Right kidney (tissue), 9 donors: ENCODE data around the gene MTMR3.
"Not testable (repeated sequence)": the region's sequence is repeated elsewhere in the genome, so short reads cannot be mapped to it uniquely, and the experiment has no call there.

Experiments
- DNase-seq: peaks from one replicate; pipeline ENCODE4 v3.0.0-alpha.2; 2016
- long read RNA-seq, 8 donors: transcript quantifications; one replicate each; lab custom pipeline, GENCODE V29; 2026

Gene MTMR3
- long read RNA-seq, donor 1, partial matches to known transcripts = 18 of 22 reads
- long read RNA-seq, donor 1, other reads (novel, unspliced or antisense) = 0 of 22 reads
- long read RNA-seq, donor 2, full-length matches to known transcripts = 2 of 2 reads
- long read RNA-seq, donor 2, partial matches to known transcripts = 0 of 2 reads
- long read RNA-seq, donor 2, other reads (novel, unspliced or antisense) = 0 of 2 reads
- long read RNA-seq, donor 3, partial matches to known transcripts = 0 of 3 reads
- long read RNA-seq, donor 3, other reads (novel, unspliced or antisense) = 0 of 3 reads
- long read RNA-seq, donor 4, full-length matches to known transcripts = 12 of 18 reads
- long read RNA-seq, donor 4, partial matches to known transcripts = 6 of 18 reads
- long read RNA-seq, donor 4, other reads (novel, unspliced or antisense) = 0 of 18 reads
- long read RNA-seq, donor 5, partial matches to known transcripts = 0 of 1 reads
- long read RNA-seq, donor 5, other reads (novel, unspliced or antisense) = 0 of 1 reads
- long read RNA-seq, donor 6, partial matches to known transcripts = 10 of 12 reads
- long read RNA-seq, donor 6, other reads (novel, unspliced or antisense) = 0 of 12 reads
- long read RNA-seq, donor 7, full-length matches to known transcripts = 5 of 34 reads
- long read RNA-seq, donor 7, partial matches to known transcripts = 29 of 34 reads
- long read RNA-seq, donor 7, other reads (novel, unspliced or antisense) = 0 of 34 reads
- long read RNA-seq, donor 8, partial matches to known transcripts = 0 of 2 reads
- long read RNA-seq, donor 8, other reads (novel, unspliced or antisense) = 0 of 2 reads

DNA sequence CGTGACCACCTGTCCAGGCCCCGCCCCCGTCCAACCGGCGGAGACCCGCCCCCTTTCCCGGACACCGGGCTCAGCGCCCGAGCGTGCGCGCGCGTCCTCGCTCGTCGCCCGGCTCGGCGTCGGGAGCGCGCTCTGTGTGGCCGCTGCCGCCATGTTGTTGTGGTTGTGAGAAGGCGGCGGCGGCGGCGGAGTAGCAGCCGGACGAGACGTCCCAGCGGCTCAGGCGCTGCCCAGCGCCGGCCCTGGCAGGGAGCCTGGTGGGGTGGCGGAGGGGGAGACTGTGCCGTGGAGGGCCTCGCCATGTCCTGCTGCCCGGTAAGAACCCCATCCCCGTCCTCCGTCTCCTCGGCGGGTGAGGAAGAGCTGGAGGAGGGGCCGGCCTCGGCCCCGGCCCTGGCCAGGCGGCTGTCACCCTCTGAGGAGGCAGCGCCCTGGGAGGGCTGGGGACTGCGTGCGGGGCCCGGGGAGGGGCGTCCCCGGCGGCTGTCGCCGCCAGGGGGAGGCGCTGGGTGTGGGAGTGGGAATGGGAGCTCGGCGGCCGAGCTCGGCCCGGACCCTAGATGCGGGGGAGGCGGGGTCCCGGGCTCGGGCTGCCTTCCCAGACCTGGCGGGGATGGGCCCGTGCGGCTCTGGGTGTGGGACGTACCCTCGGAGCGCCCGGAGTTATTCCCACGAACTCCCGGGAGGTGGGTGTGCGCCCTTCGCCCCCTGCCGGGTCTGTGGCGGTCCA, at the start of gene MTMR3:
TSS of gene MTMR3 (plus strand) at position 130 of the 730 bp plus-strand sequence. CDS start 87,886 bp downstream, outside the sequence.
- DNase-seq = peak; percentile 97

DNA sequence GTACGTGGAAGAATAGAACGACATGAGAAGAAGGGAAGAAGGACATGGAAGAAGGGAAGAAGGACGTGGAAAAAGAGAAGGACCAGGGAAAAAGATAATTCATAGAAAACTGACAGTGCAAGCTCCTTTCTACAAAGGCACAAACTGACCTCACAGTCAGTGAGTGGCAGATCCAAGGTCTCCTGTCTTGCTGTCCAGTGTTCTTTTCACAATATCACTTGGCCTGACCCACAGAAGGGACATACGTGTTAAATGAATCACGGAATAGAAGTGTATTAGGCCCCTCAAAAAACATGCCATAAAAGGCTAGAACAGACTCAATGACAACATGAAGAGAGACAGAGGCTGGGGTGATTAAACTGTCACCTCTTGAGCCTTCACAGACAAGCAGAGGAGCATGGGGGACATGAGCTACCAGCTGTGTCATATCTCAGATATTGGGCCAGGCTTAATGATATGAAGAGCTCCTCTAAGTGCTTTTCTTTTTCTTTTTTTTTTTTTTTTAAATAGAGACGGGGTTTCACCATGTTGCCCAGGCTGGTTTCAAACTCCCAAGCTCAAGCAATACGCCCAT, 49.5 kb upstream of the MTMR3 start:
- no peak for DNase-seq

GRCh38 chr22:29834046-29834445, 48.9 kb upstream of the MTMR3 start:
- no peak for DNase-seq

DNA sequence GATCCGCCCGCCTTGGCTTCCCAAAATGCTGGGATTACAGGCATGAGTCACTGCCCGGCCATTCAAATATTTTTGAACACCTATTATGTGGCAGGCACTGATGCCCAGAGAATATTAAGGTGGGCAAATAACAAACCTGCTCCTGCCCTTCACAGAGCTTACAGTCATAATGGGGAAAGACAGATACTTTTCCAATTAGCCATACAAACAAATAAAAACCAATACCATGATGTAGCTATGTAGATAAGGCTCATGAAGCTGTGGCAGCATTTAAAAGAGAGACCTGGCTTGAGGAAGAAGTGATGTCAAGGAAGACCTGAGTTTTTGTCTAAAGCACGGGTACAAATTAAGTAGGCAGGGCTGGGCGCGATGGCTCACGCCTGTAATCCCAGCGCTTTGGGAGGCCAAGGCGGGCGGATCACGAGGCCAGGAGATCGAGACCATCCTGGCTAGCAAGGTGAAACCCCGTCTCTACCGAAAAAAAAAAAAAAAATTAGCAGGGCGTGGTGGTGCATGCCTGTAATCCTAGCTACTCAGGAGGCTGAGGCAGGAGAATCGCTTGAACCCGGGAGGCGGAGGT, 46.1 kb upstream of the MTMR3 start:
- DNase-seq = not testable (repeated sequence)

DNA sequence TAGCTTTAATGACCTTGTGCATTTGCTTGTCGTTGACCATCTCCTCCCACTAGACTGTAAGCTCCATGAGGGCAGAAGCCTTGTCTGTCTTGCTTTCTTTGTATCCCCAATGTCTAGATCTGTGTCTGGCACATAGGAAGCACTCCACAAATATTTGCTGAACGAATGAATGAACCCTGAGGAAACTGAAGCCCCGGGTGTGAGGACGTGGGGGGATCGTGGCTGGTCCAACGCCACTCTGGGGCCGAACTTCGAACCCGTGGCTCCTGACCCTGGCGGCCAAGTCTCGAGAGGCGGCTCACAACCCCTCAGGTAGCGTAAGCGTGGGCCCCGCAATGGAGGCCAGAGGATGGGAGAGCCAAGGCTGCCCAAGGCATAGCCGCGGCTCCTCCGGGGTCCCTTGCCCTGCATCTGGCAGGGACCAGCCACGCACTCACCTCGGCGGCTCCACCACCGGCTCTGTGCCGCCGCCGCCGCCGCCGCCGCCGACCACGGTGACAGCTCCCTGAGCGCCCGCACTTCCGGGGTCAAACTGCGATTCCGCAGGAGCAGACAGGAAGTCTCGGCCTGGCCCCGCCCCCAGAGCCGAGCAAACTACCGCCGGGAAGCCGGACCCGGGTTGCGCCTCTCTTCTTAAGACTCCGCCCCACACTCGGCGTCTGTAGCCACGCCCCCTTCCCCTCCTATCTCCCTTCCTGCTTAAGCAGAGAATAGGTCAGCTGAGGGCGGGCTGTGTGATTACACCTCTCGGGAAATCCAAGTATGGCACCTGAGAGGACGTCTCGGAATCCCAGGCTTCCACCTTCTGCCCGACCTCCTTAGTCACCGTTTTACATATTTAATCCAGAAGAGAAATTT, 45.0 kb upstream of the MTMR3 start, which contains the start of gene ASCC2:
TSS of gene ASCC2 (minus strand) at position 534 of the 858 bp plus-strand sequence. CDS start 5,949 bp downstream, outside the sequence.
- peak; percentile 89 for DNase-seq

GRCh38 chr22:29838599-29838956, 44.4 kb upstream of the MTMR3 start:
- no peak for DNase-seq

GRCh38 chr22:29839039-29839438, 43.9 kb upstream of the MTMR3 start:
- no peak for DNase-seq

DNA sequence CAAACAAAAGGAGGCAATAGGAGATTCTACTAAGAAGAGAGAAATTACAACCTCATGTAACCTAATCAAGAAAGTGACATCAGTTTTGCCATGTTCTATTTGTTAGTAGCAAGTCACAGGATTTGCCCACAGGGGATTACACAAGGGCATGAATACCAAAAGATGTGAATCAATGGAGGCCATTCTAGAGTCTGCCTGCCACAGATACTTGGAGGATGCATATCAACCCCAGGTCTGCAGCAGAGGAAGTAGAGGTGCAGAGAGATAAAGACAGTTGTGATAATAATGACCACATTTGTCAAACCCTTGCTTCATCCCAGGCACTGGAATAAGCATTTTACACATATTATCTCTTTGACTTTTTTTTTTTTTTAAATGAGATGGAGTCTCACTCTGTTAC, 42.5 kb upstream of the MTMR3 start:
- DNase-seq = no peak

- DNase-seq = no peak
Measured at GRCh38 chr22:29842172-29842571, 40.8 kb upstream of the MTMR3 start.

GRCh38 chr22:29842740-29843139, 40.2 kb upstream of the MTMR3 start:
- DNase-seq = no peak

DNA sequence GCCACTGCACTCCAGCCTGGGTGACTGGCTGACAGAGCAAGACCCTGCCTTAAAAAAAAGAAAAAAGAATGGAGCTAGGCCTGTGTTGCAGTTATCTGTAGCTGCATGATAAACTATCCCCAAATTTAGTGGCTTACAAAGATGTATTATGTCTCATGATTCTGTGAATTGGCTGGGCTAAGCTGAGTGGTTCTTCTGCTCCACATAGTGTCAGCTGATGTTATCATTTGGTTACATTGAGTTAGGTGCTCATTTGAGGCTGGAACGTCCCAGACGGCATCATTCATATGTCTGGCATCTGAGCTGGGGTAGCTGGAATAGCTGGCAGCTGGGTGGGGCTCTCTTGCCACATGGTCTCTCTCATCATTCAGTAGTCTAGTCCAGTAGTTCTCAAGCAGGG, 36.7 kb upstream of the MTMR3 start:
- no peak for DNase-seq

DNA sequence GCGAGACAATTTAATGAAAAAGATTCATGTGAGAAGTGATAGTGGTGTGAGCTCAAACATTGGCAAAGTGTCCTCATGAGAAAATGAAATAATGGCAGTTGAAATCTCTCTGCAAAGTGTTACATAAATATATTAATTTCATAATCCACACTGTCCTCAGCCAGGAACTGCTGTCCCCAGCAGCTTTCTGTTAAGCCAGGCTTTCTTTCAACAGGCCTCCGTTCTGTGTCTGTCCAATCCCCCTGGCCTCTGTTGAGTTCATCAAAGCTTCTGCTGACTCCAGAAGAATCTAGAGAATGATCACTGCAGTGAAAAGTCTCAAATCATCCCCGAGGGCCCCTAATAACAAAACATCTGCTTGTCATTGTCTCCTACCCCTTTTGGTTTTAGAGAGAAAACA, 34.9 kb upstream of the MTMR3 start:
- no peak for DNase-seq

GRCh38 chr22:29854432-29854831, 28.5 kb upstream of the MTMR3 start:
- no peak for DNase-seq

DNA sequence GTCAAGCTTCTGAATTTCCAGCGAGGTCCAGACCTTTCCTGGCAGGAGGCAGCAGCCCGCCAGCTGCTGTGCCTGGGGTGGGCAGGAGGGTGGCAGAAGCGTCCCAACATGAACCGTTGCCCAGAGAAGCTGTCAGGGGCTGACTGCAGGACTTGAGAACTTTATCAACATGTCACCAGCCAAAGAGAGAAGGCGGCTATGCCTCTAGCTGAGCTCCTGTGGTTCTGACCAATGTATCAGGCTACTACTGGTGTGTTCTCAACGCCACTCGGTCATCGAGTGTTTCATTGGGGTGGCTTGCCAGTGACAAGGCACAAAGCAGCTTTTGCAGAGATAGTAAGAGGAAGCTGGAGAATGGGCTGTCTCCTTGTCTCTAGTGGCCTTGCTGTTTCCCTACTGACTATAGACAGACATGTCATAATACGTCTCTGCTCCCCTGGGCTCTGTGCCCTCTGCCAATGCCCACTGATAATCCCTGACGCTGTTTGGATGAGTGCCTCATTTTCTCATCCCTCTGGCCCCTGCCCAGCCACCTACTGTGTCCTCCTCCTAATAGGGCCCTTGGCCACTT, 27.3 kb upstream of the MTMR3 start:
- no peak for DNase-seq

DNA sequence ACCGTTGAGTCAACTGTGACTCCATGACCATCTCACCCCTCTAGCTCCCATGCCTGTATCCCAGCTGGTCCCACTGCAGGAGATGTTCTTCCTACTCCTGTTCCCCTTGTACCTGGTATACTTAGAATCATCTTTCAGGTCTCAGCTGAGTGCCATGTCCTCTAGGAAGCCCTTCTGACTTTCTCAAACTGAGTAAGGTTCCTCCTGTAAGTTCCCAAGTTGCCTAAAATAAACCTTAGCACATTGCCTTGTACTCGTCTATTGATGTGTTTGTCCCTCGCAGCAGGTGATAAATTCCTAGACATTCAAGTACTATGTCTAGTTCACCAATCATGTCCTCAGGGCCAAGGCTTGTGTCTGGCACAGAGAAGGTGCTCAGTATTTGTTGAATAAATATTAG, 26.5 kb upstream of the MTMR3 start:
- DNase-seq = no peak

GRCh38 chr22:29859030-29859429, 23.9 kb upstream of the MTMR3 start:
- not testable (repeated sequence) for DNase-seq

DNA sequence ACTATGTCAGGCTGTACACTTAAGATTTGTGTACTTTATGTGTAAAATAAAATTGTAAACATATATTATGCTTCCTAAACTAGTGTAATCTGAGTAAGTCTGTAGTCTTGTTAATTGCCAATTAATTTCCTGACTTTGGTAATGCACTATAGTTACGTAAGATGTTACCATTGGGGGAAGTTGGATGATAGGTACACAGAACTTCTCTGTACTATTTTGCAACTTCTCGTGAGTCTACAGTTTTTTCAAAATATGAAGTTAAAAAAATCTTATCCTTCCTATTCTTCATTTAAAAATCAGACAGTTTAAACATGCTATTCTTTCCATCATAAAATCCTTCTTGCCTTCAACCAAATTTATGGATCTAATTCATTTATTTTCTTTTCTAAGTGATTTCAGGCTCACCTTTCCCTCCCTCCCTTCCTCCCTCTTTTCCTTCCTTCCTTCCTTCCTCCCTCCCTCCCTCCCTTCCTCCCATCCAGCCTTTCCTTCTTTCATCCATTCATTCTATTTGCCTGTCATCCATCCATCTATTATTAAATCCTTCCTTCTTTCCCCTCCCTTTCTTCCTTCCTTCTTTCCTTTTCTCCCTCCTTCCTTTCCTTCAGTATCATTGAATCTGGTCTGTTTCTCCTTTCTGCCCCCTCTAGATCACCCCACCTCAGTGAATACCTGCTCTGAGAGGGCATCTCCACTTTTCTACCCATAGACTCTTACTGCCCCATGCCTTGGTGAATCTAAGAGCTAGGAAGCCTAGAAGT, 22.8 kb upstream of the MTMR3 start:
- no peak for DNase-seq

DNA sequence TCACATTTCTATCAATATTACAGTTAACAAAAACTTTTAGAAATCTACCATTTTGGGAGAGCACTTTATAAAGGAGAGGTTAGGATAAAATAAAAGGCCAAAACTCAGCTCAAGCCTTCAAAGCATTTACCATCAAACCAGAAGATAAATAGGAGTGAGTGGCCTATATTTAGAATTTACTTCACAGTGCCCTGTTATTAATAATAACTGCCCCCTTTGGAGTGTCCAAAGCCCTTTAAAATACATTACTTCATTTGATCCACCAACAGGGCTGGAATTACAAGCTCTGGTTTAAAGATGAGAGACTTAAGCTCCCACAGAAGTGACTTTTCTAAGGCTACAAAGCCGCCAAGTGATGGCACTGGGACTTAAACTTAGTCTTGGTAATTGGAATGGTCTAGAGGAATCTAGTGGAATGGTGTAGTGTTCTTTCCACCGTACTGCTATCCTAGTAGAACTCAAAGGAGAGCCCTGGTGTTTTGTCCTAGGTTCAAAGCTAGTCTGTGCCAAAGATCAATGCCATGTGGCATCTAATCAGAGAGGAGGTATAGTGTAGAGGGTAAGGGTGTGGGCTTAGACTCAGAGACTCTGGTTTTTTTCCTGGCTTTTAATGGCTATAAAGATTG, 21.2 kb upstream of the MTMR3 start:
- no peak for DNase-seq

- not testable (repeated sequence) for DNase-seq
Measured at GRCh38 chr22:29865572-29865971, 17.4 kb upstream of the MTMR3 start.
